RKO (cell line): ENCODE data around the gene TNXB.
A peak's percentile ranks its signal among the peaks of the same experiment; 100 is the strongest.
"Not testable (repeated sequence)": the region's sequence is repeated elsewhere in the genome, so short reads cannot be mapped to it uniquely, and the experiment has no call there.

ENCODE experiments used
- DNase-seq: peaks from one replicate; pipeline ENCODE4 v3.0.0-alpha.2; 2016; ENCODE audit warnings: low spot score

Gene TNXB

DNA sequence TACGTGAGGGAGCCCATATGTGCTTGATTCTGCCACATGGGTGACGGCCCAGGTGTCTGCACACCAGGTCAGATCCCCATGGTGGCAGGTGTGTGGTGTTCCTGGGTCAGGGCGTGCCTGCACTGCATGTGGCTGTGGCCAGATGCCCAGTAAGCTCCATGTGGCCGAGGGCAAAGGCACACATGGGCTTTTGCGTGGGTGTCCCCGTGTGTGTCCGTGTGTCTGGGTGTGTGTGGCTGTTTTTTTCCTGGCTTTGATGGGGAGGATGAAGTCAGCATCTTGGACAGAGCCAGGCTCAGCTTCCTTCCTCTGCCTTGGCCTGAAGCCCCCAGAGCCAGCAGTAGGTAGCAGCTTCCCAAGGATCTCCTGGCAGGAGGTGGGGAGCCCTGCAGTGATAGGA is 1.5 kb upstream of the TNXB start:
- no peak for DNase-seq

DNA sequence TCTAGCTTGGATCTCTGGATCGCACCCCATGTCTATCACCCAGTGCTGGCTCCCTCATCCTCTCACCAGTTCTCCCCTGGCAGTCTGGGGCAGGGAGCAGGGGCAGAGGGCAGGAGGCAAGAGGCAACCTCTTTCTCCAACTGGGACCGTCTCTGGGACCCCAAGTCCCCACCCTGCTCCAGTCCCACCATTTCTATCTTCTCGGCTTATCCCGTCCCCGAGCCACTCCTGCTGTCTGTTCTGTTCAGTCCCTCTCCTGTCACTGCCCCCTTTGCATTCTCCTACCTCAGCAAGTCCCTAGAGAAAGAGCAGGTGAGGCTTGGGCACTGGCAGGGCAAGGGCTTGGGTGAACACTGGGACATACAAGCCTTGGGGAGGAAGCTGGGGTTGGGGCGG is 625 bp upstream of the TNXB start:
- DNase-seq = no peak

DNA sequence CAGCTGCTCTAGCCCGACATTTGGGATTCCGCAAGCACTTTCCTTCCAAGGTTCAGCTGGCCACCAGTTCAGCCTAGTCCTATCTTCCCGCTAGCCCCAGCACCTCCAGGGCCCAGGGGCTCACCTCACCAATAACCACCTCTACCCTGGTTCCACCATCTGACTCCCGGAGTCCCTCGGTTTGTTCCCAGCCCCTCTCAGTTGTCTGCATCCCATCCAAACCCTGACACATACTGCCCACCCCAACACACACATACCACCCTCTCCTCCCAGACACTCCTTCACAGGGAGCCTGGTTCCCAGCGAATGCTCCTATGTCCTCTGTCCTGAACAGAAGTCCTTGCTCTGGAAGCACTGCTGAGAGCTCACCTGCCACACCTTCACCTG is 418 bp downstream of the TNXB start:
- DNase-seq = no peak

DNA sequence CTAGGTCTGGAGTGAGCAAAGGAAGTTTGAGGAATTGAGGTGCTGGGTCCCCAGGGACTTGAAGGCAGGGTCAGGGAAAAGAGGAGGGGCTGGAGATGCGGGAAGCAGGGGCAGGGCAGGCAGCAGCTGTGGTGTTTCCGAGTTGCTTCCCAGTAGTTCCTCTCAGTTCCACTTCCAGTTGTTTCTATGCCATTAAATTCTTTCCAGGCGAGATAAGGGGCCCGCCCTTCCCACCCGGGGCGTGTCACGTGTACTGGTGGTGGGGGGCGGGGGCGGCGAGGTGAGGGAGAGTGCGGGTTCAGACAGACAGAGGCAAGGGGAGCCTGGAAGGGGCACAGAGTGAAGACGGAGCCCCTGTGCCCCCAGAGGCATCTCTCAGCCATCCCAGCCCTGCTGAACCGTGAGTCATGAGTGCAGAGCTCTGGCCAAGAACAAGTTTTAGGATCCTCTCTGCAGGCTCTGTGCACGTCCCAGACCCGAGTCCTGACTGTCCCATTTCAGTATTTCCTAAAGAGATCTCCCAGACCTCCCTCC is 977 bp downstream of the TNXB start:
- peak; percentile 16 for DNase-seq

DNA sequence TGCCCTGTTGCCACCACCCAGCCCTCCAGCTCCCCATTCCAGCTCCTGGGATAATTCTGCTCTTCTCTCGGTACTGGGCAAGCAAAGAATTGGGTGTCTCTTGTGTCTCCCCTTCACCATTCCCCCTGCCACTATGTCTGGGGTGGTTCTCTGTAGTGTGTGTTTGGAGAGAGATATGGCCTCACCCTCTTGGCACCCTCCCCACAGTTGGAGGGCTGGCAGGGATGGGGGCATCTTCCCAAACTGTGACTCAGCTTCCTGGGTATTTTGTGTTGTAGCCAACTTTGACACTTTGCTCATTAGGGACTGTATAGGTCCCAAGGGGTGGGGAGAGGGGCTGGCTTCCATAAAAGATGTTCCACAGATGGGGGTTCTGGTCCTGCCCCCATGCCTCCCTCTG is 1.7 kb downstream of the TNXB start:
- DNase-seq = no peak

DNA sequence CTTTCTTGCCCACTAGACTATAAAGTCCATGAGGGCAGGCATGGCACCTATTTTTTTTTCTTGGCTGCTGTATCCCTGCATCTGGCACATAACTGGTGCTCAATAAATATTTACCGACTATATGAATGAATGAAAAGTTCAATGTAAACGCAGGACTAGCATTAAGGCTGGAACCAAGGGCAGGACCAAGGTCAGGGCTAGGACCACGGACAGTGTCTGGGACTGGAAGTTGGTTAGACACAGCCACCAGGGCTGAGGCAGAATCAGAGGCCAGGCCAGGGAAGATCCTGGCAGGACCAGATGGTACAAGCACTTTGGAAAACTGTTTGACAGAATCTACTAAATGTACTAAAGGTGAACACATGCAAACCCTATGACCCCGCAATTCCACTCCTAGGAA is 3.7 kb downstream of the TNXB start:
- DNase-seq = no peak

DNA sequence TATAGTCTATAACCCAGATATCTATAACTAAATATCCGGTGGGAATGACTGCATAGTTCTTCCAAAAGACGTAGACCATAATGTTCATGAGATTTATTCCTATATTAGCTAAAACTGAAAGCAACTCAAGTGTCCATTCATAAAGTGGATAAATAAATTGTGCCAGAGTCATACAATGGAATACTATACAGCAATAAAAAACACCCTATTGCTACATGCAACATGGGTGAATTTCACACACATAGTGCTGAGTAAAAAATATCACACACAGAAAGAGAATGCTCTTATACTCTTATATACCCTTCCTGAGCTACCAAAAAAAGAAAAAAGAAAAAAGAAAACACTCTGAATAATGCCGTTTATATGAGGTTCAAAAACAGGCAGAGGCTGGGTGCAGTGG is 6.9 kb downstream of the TNXB start:
- DNase-seq = no peak

DNA sequence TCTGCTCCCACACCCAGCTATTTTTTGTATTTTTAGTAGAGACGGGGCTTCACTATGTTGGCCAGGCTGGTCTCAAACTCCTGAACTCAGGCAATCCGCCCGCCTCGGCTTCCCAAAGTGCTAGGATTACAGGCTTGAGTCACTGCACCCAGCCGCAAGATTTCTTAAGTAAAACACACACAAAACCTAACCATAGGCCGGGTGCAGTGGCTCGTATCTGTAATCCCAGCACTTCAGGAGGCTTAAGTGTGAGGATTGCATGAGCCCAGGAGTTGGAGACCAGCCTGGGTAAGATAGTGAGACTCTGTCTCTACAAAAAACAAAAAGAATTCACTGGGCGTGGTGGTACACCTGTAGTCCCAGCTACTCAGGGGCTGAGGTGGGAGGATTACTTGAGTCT is 8.9 kb downstream of the TNXB start:
- DNase-seq = not testable (repeated sequence)

DNA sequence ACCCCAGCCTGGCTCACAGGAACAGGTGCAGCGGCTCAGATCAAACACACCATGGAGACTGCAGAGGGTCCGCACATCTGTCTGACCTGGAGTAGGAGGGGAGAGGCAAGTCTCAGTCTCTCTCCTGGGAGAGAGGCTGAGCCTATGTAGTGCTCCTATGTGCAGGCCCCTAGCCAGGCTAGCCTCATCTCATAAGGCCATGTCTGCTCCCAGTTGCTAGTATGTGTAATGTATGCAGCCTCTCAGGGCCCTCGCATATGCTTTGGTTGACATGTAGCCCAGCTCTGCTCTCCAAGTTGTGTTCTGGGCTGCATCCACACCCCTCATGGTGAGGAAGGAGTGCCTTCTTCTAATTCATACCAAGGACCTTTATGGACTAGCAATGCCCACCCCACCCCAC is 11.8 kb downstream of the TNXB start:
- DNase-seq = no peak

DNA sequence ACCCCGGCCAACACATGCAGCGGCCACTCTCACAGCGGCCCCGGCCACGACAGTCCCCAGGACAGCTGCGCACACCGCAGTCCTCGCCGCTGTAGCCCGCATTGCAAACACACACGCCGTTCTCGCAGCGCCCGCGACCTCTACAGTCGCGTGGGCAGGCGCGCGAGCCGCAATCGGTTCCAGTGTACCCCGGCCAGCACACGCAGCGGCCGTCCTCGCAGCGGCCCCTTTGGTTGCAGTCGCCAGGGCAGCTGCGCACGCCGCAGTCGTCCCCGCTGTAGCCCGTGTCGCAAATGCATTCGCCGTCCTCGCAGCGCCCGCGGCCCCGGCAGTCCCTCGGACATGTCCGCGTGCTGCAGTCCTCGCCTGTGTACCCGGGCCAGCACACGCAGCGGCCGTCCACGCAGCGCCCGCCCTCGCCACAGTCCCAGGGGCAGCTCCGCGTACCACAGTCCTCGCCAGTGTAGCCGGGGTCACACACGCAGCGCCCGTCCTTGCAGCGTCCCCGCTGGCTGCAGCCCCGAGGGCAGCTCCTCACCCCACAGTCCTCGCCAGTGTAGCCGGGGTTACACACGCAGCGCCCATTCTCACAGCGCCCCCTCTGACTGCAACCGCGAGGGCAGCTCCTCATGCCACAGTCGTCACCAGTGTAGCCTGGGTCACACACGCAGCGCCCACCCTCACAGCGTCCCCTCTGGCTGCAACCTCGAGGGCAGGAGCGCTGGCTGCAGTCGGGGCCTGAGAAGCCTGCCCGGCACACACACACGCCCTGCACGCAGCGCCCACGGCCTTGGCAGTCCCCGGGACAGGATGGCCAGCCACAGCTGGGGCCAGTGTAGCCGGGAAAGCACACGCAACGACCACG is 12.5 kb downstream of the TNXB start:
- no peak for DNase-seq

DNA sequence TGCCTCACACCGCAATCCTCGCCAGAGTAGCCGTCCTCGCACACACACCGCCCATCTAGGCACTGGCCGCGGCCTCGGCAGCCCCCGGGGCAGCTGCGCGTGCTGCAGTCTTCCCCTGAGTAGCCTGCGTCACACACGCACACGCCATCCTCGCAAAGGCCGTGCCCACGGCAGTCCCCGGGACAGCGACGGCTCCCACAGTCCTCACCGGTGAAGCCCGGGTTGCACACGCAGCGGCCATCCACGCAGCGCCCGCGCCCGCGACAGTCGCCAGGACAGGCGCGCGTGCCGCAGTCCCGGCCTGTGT is 13.1 kb downstream of the TNXB start:
- DNase-seq = no peak

DNA sequence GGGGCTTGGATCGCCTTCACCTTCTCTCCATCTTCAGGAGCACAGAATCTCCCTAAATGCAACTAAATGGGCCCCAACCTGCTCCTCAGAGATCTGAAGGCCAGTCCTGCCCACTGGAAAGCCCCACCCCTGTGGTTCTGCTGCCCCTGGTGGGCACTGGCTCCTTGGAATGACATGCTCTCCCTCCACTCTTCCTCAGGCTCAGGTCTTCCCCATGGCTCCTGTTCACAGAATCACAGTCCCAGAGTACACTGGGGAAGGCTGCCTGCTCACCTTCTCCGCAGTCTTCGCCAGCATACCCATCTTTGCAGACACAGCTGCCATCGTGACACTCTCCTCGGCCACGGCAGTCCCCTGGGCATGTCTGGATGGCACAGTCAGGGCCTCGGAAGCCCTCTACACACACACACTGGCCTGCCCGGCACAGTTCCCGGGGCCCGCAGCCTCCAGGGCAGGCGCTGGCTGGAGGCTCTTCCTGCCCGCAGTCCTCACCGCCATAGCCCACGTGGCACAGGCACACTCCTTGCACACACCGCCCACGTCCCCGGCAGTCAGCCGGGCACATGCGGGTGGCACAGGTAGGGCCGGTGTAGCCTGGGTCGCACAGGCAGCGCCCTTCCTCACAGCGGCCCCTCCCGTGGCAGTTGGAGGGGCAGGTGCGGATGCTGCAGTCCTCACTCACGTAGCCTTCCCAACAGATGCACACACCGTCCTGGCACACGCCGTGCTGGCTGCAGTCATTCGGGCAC is 13.6 kb downstream of the TNXB start:
- DNase-seq = no peak

DNA sequence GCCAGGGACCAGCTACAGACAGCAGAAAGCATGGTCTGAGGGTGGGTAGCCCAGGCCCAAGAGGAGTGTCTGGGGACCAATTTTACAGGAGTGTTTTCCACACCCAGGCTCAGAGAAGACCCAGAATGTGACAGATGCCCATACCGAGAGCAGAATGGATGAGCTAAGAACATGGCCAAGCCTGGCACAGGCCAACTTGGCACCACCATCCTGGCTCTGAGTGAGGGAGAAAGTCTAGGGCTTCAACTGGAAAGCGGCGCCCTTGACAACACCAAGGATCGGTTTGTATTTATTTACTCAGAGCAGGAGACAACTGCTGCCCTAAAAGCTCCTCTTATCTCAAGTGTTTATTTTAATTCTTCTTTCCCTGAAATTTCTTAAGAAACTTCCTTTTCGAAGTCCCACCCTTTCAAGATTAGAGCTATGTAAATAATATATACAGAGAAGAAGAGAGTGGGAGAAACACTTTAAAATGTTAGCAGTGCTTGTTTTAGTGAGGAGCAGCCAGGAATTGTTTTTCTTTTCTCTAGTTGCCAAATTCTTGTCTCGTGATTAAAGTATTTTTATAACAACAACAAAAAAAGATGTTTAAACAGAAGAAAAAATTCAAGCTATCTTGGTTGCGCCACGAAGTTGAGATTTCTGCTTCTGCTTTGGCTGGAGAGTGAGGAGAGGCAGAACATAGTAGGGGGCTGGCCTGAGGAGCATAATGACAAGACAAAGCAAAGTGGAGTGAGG is 16.2 kb downstream of the TNXB start:
- no peak for DNase-seq

DNA sequence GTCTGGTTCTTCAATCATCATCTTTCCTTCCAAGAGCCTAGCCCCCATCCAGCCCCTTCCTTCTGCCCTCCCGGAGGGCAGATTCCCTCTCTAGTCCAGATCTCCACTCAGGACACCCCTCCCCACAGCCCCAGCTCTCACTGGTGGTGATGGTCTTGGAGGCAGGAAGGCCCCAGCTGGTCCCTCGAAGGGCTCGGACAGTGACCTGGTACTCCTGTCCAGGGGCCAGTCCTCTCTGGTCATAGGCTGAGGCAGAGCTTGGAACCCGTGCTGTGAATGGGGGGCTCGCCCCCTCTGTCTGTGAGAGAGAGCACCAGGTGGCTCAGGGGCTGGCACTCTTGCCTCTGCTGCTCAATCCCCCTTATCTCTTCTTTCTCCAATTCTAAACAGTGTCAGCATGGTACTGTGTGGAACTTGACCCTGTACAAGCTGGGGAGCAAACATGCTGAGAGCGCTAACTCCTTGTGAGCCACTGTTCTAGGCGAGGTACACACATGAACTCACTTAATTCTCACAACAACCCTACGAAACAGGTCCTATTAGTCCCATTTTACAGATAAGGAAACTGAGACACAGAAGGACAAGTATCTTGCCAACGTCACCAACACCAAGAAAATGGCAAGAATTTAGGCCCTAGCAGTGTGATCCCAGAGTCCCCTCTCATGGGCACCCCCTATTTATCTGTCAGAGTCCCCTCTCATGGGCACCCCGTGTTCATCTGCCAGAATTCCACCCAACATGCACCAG is 19.9 kb downstream of the TNXB start:
- no peak for DNase-seq

DNA sequence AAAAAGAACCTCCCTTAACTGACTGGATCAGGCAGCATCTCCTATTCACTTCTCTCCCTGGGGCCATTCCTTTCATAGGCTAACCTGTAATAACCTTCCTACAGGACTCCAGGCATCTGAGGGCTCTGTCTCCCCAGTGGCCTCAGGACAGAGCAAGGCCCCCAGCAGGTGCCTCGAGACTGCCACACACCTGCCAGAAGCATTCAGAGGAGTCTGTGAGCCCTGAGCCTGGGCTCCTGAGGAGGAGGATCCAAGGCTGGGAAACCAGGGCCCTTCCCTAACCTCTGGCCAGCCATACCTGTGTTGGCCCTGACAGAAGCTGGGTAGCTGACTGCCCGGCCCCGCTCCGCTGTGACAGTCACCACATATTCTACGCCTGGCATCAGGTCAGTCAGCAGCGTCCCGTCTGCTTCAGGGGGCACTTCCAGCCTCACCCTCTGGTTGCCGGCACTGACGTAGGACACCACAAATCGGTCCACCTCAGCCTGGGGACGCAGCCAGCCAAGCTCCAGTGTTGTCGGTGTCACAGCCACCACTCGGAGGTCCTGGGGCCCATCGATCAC is 20.6 kb downstream of the TNXB start:
- DNase-seq = no peak

DNA sequence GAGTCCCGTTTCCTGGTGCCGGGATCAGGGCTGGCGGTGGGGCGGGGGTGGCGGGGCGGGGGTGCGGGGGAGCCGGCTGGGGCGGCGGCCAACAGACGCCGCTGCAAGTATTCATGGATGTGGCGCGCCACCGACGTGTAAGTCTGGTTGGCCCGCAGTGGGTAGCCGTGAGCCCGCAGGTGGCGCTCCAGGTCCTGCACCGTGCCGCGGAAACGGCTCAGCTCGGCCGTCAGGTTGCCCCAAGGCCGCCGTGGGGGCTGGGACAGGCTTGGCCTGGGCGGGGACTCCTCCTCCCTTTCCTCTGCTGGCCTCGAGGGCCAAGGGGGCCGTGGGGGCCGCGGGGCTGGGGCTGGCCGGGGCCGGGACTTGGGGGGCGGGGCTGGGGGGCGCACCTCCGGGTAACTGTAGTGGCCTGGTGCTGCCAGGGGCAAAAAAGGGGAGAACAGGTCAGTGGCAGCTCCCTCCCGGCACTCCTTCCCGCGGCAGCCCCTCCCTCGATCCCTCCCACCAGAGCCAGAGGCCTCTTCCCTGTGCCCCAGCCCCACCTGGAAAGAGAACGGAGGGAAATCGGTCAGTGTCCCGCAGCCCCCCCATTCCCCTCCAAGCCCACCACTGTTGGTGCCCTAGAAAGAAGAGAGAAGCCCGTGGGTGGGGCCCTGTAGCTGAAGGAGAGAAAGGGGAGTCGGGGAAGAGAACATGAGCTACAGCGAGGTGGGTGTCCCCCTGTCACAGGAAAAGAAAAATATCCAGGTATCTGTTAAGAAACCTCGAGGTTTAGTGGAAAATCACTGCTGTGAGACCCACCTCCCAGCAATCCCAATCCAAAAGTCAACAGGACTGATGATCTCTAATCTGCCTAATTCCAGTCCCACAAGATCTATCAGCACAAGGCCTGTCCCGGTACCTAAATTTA is 21.3 kb downstream of the TNXB start:
- DNase-seq = no peak

DNA sequence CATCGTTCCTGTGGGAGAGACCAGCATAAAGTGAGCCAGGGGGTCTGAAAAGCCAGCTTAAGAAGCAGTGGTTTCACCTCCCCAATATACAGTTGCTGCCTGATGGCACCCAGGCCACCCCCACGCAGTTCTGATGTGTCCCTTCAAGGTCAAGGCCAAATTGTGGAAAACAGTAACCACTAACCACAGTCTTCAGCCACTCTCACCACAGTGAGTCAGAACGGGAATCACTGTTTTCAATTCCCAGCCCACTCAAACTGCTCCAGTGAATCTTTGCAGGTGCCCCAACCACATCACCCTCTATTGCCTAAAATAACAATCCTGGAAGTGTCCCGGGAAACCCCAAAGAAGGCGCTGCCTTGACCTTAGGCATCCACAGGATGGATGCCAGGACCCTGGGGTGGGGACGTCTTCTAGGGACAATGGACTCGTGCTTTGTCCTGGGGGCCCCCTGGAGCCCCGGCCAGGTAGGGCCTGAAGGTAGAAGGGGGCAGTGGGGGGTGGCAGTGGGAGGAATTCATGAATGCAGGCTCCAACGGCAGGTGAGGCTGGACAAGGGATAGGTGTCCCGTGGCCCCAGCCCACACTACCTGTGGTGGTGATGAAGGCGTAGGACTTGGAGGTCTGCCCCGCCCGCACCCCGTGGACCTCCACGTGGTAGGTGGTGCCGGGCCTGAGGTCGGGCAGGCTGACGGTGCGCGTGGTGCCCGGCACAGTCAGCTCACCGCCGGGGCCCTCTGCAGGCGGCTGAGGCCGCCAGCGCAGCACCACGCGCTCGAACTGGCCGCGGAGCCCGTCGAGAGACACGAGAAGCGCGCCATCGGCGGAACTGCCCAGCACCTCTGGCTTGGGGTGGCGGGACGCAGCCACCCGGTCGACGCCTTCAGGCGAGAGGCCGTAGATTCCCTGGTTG is 22.2 kb downstream of the TNXB start:
- peak; percentile 10 for DNase-seq

DNA sequence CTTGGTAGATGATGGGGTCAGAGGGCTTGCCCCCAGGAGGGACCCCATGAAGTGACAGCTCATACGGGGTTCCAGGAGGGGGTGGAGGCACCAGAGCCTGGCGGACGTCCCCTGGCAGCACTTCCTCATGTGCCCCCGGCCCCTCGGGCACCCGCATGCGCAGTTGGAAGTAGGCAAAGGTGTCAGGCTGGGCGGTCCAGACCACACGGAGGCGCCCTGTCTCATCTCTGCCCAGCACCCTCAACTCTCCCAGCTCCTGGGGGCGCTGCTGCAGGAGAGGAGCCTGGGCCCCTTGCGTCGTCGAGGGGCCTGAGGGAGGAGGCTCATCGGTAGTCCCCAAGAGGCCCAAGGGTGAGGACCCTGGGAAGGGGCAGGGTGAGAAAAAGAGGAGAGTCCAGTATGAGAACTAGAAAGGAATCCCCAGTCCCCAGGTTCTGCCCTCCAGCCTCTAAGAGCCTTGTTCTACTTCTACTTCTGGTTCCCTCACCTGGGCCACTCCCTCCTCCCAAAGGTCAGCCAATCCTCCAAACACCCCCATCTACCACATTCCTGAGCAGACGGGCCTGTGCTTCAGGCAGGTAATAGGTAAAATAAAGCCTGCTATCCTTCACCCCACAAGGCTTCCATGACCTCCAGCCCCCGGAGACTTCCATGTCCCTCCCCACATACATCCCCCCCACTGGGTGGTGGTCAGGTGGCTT is 23.2 kb downstream of the TNXB start:
- DNase-seq = no peak

DNA sequence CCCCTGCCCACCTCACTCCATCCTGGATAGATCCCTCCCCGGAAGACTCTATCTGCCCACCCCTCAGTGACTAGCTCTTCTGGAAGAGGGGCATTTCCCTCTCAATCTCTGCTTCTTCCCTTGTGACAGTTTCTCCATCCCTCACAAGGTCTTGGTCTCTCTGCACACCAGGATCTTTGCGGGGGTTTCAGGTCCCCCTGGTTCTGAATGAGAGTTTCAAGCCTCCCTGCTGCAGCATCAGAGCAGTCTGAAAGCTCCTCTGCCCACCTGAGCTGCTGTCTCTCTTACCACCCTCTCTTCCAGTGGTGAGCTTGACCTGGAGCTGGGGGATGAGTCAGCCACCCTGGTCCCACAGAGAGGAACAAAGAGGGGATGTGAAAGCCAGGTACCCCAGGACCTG is 24.4 kb downstream of the TNXB start:
- DNase-seq = no peak
